Endothelial cell of umbilical vein (primary cell): Measurements from ENCODE around the gene AQP1. TPM values are rescaled to one million over a fixed set of nuclear protein-coding genes. Genes with fewer than 3 reads are reported as not detected.
A peak's percentile ranks its signal among the peaks of the same experiment; 100 is the strongest.

Experiments
- BruUV-seq: library from RNA; stranded (reverse); fragments of 400-500 nt; replicated peaks from 2 replicates; lab custom pipeline; 2021; lab: Mats Ljungman, UMichigan
- CTCF ChIA-PET: fragments of 300-600, 350-600 bp; sonication (Branson Sonifier 250); formaldehyde crosslinking; loops from one replicate; lab custom pipeline; 2021; ENCODE audit warnings: antibody characterized with exemption, inconsistent platforms; lab: Charles Lee
- POLR2A ChIA-PET: fragments of 300-600, 350-600 bp; sonication (Branson Sonifier 250); formaldehyde crosslinking; loops from one replicate; lab custom pipeline; 2021; ENCODE audit warnings: antibody characterized with exemption, inconsistent platforms; lab: Charles Lee
- DNase-seq: peaks from one replicate; pipeline ENCODE4 v3.0.0-alpha.2; 2011; ENCODE audit warnings: low read depth, low spot score
- FAIRE-seq: peaks from 2 replicates; lab custom pipeline; 2011; peaks lifted over from hg19 to GRCh38; lab: Jason Lieb, UNC
- H2AFZ ChIP-seq: 2 replicates; pipeline ENCODE4 v1.6.0; 2012; ENCODE audit warnings: low read depth, low read length, control low read depth, inconsistent platforms
- H3K27ac ChIP-seq: 2 replicates; pipeline ENCODE4 v1.5.1; 2011; ENCODE audit warnings: low read depth, mild to moderate bottlenecking, control low read depth, low read length, moderate library complexity; ENCODE audit not compliant: insufficient read depth
- H3K27me3 ChIP-seq, 2 experiments: 2 replicates each; pipeline versions ENCODE4 v1.6.0 to v1.6.1; 2011; ENCODE audit warnings: low read length in 2 of 2, mixed read lengths in 1 of 2; ENCODE audit not compliant: control insufficient read depth in 2 of 2, insufficient read depth in 2 of 2
- H3K36me3 ChIP-seq, 2 experiments: 2 replicates in 1 of 2; 3 replicates in 1 of 2; pipeline ENCODE4 v1.5.1; 2011; ENCODE audit warnings: low read length in 2 of 2, mild to moderate bottlenecking in 1 of 2, moderate library complexity in 1 of 2; ENCODE audit not compliant: control insufficient read depth in 2 of 2, insufficient read depth in 2 of 2; ENCODE audit errors: extremely low read depth in 1 of 2
- H3K4me1 ChIP-seq: 3 replicates; pipeline ENCODE4 v1.5.1; 2011; ENCODE audit warnings: mild to moderate bottlenecking, low read length; ENCODE audit not compliant: control insufficient read depth, insufficient read depth; ENCODE audit errors: extremely low read depth
- H3K4me2 ChIP-seq: 2 replicates; pipeline ENCODE4 v1.6.1; 2011; ENCODE audit warnings: low read length, control low read depth, mixed read lengths; ENCODE audit not compliant: insufficient read depth
- H3K4me3 ChIP-seq, 3 experiments: fragments of 200-600 bp in 1 of 3; sonication (generic), shearing (Covaris generic) in 1 of 3; replicated peaks in 1 of 3; 2 replicates each; pipeline ENCODE4 v1.5.1; 2011 to 2016; ENCODE audit warnings: control low read depth in 3 of 3, low read length in 3 of 3, mild to moderate bottlenecking in 2 of 3, inconsistent platforms in 1 of 3, low read depth in 1 of 3, moderate library complexity in 1 of 3; ENCODE audit not compliant: insufficient read depth in 1 of 3
- H3K79me2 ChIP-seq: 2 replicates; pipeline ENCODE4 v1.6.0; 2012; ENCODE audit warnings: low read length, inconsistent platforms; ENCODE audit not compliant: control insufficient read depth, insufficient read depth
- H3K9ac ChIP-seq: replicated peaks from 2 replicates; pipeline ENCODE3; 2011; ENCODE audit warnings: low read length, control low read depth; ENCODE audit not compliant: insufficient read depth; ENCODE audit errors: extremely low read depth
- H3K9me1 ChIP-seq: replicated peaks from 3 replicates; pipeline ENCODE4 v1.6.0; 2011; ENCODE audit warnings: mild to moderate bottlenecking, low read length; ENCODE audit not compliant: control insufficient read depth, insufficient read depth; ENCODE audit errors: extremely low read depth
- H3K9me3 ChIP-seq: replicated peaks from 2 replicates; pipeline ENCODE4 v1.5.1; 2012; ENCODE audit warnings: low read length, inconsistent platforms; ENCODE audit not compliant: control insufficient read depth, insufficient read depth
- H4K20me1 ChIP-seq: replicated peaks from 2 replicates; pipeline ENCODE3; 2011; ENCODE audit warnings: mild to moderate bottlenecking, low read length; ENCODE audit not compliant: control insufficient read depth, insufficient read depth; ENCODE audit errors: extremely low read depth
- CTCF ChIP-seq, 2 donors: IDR thresholded peaks; 1 replicate in 1 of 2; 2 replicates in 1 of 2; pipeline ENCODE4 v1.5.1; 2011; ENCODE audit warnings: low read length in 2 of 2, mild to moderate bottlenecking in 2 of 2, moderate library complexity in 2 of 2, control low read depth in 1 of 2, inconsistent platforms in 1 of 2, low read depth in 1 of 2; ENCODE audit not compliant: insufficient read depth in 1 of 2; ENCODE audit errors: extremely low read depth in 1 of 2
- EZH2 ChIP-seq: IDR thresholded peaks from 2 replicates; pipeline ENCODE4 v1.6.1; 2012; ENCODE audit warnings: borderline replicate concordance, low read depth, mild to moderate bottlenecking, moderate library complexity, low read length, inconsistent platforms; ENCODE audit not compliant: severe bottlenecking
- GATA2 ChIP-seq: IDR thresholded peaks from 2 replicates; pipeline ENCODE4 v1.7.0; 2011; ENCODE audit warnings: low read depth, mild to moderate bottlenecking, moderate library complexity, mixed read lengths, low read length; ENCODE audit not compliant: insufficient read length, insufficient read depth
- JUN ChIP-seq: IDR thresholded peaks from 2 replicates; pipeline ENCODE4 v1.6.1; 2011; ENCODE audit warnings: borderline replicate concordance, low read depth; ENCODE audit not compliant: insufficient read length, insufficient read depth
- MAX ChIP-seq: IDR thresholded peaks from 2 replicates; pipeline ENCODE4 v1.6.1; 2011; ENCODE audit not compliant: insufficient read depth, insufficient read length
- MYC ChIP-seq: IDR thresholded peaks from one replicate; pipeline ENCODE4 v1.6.1; 2011; ENCODE audit warnings: mild to moderate bottlenecking, low read depth, low read length
- POLR2A ChIP-seq: IDR thresholded peaks from 2 replicates; pipeline ENCODE4 v1.6.1; 2012; ENCODE audit warnings: low read depth, mild to moderate bottlenecking, control low read depth, low read length
- POLR2AphosphoS5 ChIP-seq: IDR thresholded peaks from 2 replicates; pipeline ENCODE4 v1.6.1; 2012; ENCODE audit warnings: low read depth, mild to moderate bottlenecking, control low read depth, low read length, moderate library complexity; ENCODE audit not compliant: insufficient read depth
- dilution Hi-C: fragments of 300-500 bp; cut with MboI; formaldehyde crosslinking; loops from one replicate; pipeline ENCODE4 v1.15.0; 2019; ENCODE audit warnings: low sequenced_read_pairs; ENCODE audit not compliant: extremely low pct_ligation_motif_present
- intact Hi-C: fragments of 100-400 bp; cut with micrococcal nuclease; formaldehyde crosslinking; loops from one replicate; pipeline ENCODE4 v1.10.0; 2022
- polyA plus RNA-seq, 4 experiments: library from polyadenylated mRNA; depleted of rRNA in 3 of 4; stranded (reverse) in 3 of 4; unstranded in 1 of 4; fragments of >200 nt; gene quantifications; 2 replicates each; pipeline versions ENCODE4 v1.2.1 to v1.2.3, GENCODE V29; 2011 to 2012; ENCODE audit warnings: missing spikeins in 1 of 4
- total RNA-seq: library from RNA; stranded (reverse); gene quantifications from 2 replicates; pipeline ENCODE4 v1.2.3, GENCODE V29; 2021

The AQP1 gene
- total and polyA plus RNA-seq, 2 donors (not counting 3 experiments of a cell fraction or from before 2014, with no cell fraction given) = 11.7 to 15.9 TPM

GRCh38 chr7:30863706-30864035 is 48.0 kb upstream of the AQP1 start:
- Histone ChIP-seq H3K79me2 (no peaks in the 10 kb centered on the region), H3K4me3 (no peak overlapping the region), H3K27ac (no peak overlapping the region), H3K27me3 (no peaks in the 10 kb centered on the region), H3K4me1 (peaks cover 4% of the 10 kb centered on the region), H4K20me1 (no peaks in the 10 kb centered on the region), H3K9ac (no peak overlapping the region), H3K36me3 (no peaks in the 10 kb centered on the region), H2AFZ (no peak overlapping the region), H3K4me2 (no peak overlapping the region), H3K9me3 (no peaks in the 10 kb centered on the region), H3K9me1 (no peaks in the 10 kb centered on the region)
- intact Hi-C loops (no loop called here), dilution Hi-C loops (no loop called here)
- DNase-seq (peak; percentile 72), FAIRE-seq (no peak)
- TF ChIP-seq MAX = no peak
- TF ChIP-seq POLR2A = no peak
- no peak for TF ChIP-seq MYC
- TF ChIP-seq EZH2 = no peak
- no peak for TF ChIP-seq JUN
- POLR2A ChIA-PET = no interaction called here
- CTCF ChIA-PET = interaction anchor here (1.0 to 1.1 kb wide), 3 partner anchors 11 to 75 kb away, joined by 3 to 4 read pairs (median 3); no protein-coding TSS in a partner anchor
- no TSS peak for BruUV-seq

- no peaks in the 10 kb centered on the region for H3K27me3 ChIP-seq
- no peaks in the 10 kb centered on the region for H3K36me3 ChIP-seq
- DNase-seq (no peak), FAIRE-seq (no peak)
- intact Hi-C loops = no loop called here
- H3K79me2 ChIP-seq = no peaks in the 10 kb centered on the region
- H3K9me1 ChIP-seq = no peaks in the 10 kb centered on the region
- no peak overlapping the region for H3K27ac ChIP-seq
- dilution Hi-C loops = no loop called here
- BruUV-seq = no TSS peak
- TF ChIP-seq MAX = no peak
- no peak for TF ChIP-seq CTCF (IDR thresholded peaks at IDR 0.05; ENCODE audit: extremely low read depth in 1 of 2, insufficient read depth in 1 of 2, low read depth in 1 of 2, low read length in 2 of 2)
- no peak for TF ChIP-seq POLR2AphosphoS5
- TF ChIP-seq JUN = no peak
- TF ChIP-seq EZH2 = no peak
- no peak for TF ChIP-seq POLR2A
- no peak for TF ChIP-seq GATA2
- no peak overlapping the region for H3K9ac ChIP-seq
- CTCF ChIA-PET = interaction anchor here (0.8 to 1.1 kb wide), 3 partner anchors 12 to 44 kb away, joined by 3 to 4 read pairs (median 3); no protein-coding TSS in a partner anchor
- POLR2A ChIA-PET = no interaction called here
- H3K9me3 ChIP-seq = no peaks in the 10 kb centered on the region
- no peak overlapping the region for H3K4me2 ChIP-seq
- H2AFZ ChIP-seq = no peak overlapping the region
- H3K4me1 ChIP-seq = peaks cover 4% of the 10 kb centered on the region
- no peaks in the 10 kb centered on the region for H4K20me1 ChIP-seq
- no peak overlapping the region for H3K4me3 ChIP-seq
These were observed 47.6 kb upstream of the AQP1 start for GRCh38 chr7:30864101-30864500.
